Activated CD4-positive, alpha-beta T cell treated with anti-CD3 and anti-CD28 coated beads for 1 hour (primary cell): ENCODE data around the gene VPS16.

ENCODE experiments used
- DNase-seq: peaks from one replicate; pipeline ENCODE4 v3.0.0-alpha.2; 2020

VPS16 gene

DNA sequence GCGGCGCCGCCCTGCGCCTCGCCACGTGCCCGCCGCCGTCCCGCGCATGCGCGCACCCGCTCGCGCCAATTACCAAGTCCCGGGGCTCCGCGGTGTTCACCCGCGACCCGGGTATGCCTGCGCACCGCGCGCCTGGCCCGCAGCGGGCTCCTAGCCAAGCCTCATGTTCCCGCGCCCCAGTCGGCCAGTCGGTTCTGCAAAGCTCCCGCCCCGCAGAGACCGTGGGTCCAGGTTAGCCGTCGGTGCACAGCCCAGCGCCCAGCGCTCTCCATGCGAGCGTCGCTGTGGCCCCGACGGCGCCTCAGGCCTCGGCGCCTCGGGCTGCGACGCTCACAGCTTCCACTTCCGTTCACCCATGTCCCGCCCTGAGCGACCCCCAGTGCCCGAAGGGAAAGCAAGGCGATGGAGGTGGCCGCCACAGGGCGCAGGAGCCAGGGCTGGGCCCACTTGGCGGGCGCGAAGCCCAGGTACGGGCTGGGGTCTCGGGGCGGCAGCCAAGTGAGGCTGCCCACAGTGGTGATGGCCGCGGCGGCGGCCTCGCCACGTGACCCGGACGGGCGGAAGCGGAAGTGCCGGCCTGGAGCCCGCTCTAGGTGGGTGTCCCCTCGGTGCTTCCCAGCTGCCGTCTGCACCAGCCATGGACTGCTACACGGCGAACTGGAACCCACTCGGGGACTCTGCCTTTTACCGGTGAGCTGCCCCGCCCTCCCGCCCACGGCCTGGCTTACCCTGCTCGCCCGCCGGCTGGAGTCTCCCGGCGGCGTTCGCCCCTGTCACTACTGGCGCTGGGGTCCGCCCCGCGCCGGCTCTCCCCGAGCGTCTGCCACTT lies at the start of gene VPS16, which contains the start of gene PCED1A:
TSS of gene VPS16 (plus strand) at position 608 of the 829 bp plus-strand sequence. CDS start at position 638, 30 bp downstream.
TSS of gene PCED1A (minus strand) at position 518 of the 829 bp plus-strand sequence. CDS start 743 bp downstream, outside the sequence.
- peak; percentile 82 for DNase-seq

- DNase-seq, result no peak
Observed at GRCh38 chr20:2793471-2793870, 47.1 kb upstream of the VPS16 start.

- no peak for DNase-seq
Observed at GRCh38 chr20:2794202-2794748, 46.3 kb upstream of the VPS16 start.

DNA sequence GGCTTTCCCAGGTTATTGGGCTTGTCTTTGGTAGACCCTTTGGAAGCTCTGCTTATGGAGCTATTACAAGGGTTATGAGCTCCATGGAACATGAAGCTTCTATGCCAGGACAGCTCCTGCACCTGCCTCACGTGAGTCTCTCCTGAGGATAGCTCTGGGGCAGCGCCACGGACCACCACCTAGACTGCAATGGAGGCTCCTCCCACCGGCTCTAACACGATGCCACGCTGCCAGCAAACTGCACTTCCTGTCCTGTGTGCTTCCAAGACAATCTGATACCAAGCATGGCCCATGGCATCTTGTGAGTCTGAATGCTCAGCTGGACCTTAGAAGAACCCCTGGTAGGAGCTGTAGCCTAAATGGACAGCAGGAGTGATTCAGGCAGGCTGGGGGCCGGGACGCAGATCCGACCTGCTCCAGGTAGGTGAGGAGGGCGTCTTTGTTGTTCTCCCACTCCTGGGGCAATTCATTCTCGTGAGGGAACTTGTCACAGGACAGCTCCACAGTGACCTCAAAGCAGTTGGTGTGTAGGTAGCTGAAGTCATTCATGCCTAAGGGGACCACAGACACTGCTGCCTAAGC lies 45.6 kb upstream of the VPS16 start:
- no peak for DNase-seq

DNA sequence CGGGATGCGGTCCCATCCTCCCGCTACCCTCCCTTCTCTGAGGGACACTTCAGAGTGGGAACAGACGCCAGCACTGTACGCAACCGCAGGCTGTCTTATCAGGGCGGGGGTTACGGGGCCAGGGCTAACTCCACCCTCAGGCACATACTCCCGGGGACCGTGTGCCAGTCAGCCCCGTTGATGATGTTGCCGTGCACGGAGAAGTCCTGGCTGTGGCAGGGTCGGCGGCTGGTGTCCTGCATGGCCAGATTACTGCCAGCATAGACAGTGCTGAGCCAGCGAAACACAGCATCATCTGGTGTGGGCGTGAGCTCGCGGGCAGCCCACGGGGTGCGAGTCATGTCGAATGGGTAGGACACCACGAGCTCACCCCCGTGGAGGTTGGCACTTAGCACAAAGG lies 45.1 kb upstream of the VPS16 start:
- DNase-seq, result no peak

- DNase-seq, result no peak
Observed at GRCh38 chr20:2796011-2796660, 44.4 kb upstream of the VPS16 start.

DNA sequence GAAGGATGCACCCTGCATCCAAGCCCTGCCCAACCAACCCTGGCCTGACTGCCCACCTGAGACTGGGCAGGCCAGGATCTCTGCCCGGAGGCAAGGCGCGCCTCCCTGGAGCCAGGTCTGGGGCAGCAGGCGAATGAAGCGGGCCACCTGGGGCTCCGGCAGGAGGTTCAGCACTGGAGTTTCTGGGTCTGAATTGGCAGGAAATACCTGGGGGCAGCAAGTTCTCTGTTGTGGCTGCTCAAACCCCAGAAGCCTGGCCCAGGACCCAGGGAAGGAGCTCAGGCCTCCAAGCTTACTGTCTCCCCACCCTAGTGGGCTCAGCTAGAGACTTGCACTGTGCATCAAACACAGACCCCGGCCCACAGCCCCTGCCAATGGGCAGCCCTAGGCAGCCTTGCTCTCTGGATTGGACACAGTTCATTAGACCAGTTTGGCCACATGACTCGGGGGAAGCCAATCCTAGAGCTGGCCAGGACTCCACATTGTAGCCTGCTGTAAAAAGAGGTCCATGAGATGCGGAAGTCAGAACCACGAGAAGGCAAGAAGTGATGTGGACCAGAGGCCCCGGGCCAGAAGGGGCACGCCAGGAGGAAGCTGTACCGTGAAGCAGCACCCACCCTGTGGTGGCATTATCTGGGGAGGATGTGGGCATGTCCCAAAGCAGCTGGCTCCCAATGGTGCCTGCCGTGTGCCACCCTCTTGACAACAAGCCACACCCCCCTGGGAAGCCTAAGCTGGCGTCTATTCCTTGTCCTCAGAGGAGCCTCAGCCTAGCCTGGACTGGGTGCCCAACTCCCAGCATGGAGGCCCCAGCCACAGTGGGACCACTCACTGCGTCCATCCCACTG lies 43.2 kb upstream of the VPS16 start:
- DNase-seq, result no peak

DNA sequence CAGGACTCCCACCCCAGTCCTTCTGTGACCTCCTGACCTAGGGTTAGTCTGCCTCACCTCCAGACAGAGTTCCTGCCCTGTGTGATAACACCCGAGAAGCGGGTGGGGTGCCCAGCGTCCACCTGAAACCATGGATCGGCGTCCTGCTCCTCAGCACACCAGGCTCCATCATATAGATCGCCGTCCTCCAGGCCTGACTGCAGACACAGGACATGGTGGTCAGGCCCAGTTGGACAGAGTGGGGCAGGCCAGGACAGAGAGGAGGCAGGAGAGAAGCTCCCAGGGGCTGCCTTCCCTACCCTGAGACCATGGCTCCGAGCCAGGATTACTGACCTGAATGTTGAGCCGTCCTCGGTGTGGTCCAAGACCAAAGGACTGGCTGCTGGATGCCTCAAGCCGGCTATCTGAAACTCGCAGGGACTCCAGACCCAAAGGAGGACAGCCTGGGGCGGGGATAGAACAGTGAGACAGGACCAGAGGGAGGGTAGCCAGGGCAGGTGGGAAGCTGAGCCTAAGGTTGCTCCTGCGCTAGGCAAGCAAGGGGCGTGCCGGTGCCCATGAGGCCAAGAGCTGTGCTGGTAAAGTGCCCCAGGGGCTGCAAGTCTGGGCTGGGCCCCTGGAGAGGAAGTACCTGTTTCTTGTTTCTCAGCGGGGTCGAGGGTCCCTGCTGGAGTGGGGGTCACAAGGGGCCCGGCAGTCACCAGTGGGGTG lies 42.3 kb upstream of the VPS16 start:
- DNase-seq, result no peak

DNA sequence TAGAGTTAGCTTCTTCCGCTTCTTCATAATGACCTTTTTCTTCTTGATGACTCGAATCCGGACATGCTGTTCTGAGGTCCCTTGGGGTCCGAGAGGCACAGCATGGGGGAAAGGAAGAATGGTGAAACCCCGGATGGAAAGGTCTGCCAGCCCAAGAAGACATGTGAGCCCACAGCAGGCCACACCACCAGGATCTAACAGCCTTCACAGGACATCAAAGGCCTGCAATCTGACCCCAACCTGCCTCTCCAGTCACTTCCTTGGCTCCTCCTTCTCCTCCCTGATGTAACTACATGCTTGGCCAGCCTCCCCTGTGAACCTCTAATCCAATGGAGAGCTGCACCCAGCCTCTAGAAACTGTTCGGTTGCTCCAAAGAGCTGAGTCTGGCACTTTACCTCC lies 41.7 kb upstream of the VPS16 start:
- DNase-seq, result no peak

DNA sequence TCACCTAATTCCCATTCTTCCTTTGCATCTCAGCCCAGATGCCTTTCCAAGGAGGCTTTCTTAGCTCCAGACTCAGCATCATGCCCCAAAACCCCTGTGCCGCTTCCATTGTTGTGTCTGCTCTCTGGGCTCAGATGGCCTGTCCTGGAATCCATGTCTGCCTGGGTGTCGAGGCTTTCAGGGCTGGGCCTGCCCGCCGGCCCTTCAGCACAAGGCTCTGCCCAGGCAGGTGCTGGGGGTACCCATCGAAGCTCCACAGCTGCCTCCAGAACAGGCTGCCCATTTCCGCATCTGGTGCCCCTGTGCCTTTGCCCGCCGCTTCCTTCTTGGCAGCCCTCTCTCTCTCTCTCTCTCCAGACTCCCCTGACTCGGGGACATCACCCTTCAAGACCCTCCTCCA lies 41.3 kb upstream of the VPS16 start:
- no peak for DNase-seq

DNA sequence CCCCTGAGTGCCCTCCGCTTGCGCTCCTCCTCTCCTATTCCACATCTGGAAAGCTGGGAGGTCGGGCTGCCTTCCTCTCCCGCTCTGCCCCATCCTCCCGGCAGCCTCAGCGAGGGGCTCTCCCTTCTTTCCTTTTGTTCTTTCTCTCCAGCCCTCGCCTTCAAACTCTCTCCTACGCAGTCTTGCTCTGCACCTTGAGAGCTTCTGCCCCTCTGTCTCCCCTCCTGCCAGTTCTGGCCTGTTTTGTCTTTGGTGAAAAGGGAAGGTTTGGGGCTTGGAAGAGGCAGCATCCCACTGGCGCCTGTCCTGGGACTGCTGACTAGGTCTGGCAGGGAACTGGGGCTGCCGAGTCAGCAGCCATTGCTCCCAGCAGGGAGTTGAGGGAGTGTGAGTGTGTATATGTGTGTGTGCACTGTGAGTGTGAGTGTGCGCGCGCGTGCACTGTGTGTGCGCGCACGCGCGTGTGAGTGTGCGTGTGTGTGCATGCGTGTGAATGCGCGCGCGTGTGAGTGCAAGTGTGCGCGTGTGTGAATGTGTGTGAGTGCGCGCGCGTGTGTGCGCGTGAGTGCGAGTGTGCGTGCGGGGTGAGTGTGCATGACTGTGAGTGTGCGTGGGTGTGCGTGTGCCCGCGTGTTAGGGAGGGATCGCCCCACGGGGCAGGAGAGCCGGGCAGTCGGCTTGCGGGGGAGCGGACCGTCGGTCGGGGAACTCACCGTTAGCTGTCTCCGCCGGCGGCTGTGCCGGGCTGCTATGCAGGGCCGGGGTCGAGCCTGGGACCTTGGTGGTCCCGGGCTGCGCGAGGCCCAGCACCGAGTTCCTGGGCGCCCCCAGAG lies 40.6 kb upstream of the VPS16 start:
- DNase-seq, result no peak

DNA sequence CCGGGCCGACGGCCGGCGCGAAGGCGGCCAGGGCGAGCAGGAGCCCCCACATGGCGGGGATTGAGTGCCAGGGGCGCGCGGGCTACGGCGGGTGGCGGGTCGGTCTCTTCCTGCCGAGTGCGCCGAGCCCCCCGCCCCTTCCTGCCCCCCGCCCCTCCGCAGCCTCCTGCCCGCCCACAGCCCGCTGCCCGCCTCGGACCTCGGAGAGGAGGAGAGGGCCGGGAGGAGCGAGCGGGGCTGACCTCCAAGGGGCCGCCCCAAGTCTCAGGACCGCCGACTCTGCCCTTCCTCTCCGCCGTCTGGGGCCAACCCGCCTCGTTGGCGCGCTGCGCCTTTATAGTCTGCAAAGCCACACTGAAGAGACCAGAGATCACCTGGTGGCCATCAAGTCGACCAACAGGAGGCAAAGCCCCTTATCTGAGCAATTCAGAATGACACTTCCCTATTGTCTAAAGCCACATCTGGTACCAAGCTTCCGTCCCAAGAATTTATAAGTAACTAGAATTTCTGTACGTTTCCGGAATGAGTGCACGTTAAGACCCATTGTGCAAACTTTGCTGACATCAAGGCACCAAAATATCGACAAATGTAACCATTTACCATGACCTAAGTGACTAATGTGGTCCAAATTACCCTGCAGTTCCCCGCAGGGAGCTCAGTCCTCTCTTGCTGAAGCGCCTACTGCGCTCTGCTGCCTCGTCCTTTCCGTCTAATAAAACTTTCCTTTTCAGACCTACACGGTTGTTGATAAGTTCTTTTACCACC lies 39.8 kb upstream of the VPS16 start, which contains the start of gene CPXM1:
TSS of gene CPXM1 (minus strand) at position 107 of the 765 bp plus-strand sequence. CDS start at position 52, 55 bp downstream.
- DNase-seq, result no peak

DNA sequence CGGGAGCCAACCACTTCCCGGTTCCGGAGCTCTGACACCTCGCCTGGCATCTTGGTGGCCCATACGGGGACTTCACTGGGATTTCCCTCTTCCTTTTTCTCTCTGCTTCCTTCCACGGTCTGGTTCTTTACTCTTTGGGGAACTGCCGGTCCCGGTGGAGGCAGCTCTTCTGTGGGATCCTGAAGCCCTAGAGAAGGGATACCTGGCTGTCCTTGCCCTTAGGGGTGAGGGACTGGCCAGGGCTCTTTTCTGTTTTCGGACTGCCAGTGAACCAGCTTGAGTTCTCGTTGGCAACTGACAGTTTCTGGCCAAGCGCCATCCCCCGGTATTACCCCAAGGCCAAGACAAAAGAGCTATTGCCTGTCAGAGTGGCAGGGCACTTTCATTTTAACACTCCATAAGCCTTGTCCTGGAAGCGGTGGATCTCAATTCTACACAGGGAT lies 39.2 kb upstream of the VPS16 start:
- DNase-seq, result no peak

DNA sequence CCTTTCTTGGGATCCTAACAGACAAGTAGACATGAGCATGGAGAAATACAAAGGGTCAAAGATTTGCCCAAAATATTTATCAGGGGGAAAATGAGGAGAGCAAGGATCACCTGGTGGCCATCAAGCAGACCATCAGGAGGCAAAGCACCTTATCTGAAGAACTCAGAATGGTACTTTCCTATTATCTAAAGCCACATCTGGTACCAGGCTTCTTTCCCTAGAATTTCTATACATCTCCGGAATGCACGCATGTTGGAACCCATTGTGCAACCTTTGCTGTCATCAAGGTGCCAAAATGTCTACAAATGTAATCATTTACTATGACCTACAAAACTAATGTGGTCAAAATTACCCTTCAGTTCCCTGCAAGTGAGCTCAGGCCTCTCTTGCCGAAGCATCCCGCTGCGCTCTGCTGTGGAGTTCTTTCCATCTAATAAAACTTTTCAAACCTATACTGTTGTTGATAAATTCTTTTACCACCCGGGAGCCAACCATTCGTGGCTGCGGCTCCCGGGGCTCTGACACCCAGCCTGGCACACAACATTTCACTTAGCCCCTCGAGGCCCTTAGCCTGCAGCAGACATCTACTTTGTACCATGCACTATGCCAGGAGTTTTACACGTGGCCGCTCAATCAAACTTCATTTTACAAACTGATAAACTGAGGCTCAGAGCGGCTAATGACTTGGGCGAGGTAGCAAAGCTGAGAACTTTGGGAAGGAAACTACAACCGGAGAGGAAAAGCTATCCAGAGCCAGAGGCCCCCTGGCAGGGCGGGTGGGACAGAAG lies 36.3 kb upstream of the VPS16 start:
- no peak for DNase-seq

GRCh38 chr20:2804852-2805688 lies 35.5 kb upstream of the VPS16 start:
- no peak for DNase-seq

GRCh38 chr20:2805689-2806350 lies 34.7 kb upstream of the VPS16 start:
- DNase-seq, result no peak

DNA sequence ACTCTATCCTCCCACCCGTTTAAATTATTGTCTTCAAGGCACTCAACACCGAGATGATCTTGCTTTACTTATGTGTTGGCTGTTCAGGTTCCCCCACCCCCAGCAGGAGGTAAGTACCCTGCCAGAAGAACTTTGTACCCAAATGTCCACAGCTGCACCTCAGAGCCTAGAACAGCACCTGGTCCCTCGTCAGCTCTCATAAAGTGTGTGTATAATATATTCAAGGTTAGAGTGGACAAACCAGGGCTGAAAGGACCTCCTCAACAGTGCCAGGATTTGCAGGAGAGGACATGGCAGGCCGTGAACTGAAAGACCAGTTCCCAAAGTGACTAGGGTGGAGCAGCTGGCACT lies 34.2 kb upstream of the VPS16 start:
- no peak for DNase-seq

GRCh38 chr20:2807019-2807418 lies 33.5 kb upstream of the VPS16 start:
- no peak for DNase-seq
